Measurements from ENCODE around the gene TENT4B. TPM values are rescaled to one million over a fixed set of nuclear protein-coding genes. Genes with fewer than 3 reads are reported as not detected.

The TENT4B gene
- total RNA-seq, 1 donor from 2014 or later, result 9.6 TPM

DNA sequence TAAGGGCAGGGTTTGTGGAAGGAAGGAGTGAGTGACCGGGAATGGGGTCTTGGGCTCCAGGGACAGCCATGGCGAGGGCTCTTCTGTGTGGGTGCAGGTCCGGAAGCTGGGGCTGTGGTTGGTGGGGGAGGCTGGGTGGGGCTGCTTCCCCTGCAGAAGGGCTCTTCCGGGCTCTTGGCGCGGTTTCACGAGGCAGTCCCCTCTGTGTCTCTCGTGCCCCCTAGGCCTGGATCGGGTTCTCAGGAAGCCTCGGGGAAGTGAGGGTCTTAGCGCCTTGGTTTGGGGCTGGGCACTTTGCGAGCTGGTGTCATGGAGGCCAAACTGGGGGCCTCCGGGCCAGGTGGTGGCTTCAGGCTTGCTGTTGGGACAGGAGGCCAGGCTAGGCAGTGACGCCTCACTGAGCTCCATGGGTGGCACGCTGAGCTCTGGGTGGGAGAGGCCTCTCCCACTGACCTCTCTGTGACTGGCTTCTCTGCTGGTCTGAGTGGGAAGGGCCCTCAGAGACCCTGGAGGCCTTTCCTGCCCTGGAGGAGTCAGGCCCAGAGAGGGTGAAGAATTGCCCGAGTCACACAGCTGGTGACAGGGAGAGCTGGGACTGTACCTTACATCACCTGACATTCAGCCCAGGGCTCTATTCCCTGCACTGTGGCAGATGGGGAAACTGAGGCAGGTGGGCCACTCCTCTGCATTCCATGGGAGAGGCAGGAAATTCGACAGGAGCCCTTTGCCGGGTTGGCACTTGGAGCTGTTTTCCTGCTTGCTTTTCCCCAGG is 121.4 kb downstream of the TENT4B start:
- Mint-ChIP-seq H3K36me3 (ENCODE audit: unreplicated experiment) (peaks cover 2% of the 10 kb centered on the region), H3K9me3 (ENCODE audit: unreplicated experiment) (peaks cover 5% of the 10 kb centered on the region), H3K27me3 (ENCODE audit: unreplicated experiment) (no peaks in the 10 kb centered on the region), H3K4me1 (ENCODE audit: unreplicated experiment) (no peaks in the 10 kb centered on the region), H3K27ac (ENCODE audit: unreplicated experiment) (no peak overlapping the region), H3K4me3 (ENCODE audit: unreplicated experiment) (no peak overlapping the region)
- no peak for DNase-seq (ENCODE audit: extremely low spot score, unreplicated experiment)
- TF ChIP-seq CTCF (IDR thresholded peaks at IDR 0.05), result no peak

- Mint-ChIP-seq H3K4me1 (ENCODE audit: unreplicated experiment) (no peaks in the 10 kb centered on the region), H3K9me3 (ENCODE audit: unreplicated experiment) (peaks cover 5% of the 10 kb centered on the region), H3K27me3 (ENCODE audit: unreplicated experiment) (no peaks in the 10 kb centered on the region), H3K27ac (ENCODE audit: unreplicated experiment) (no peak overlapping the region), H3K36me3 (ENCODE audit: unreplicated experiment) (peaks cover 2% of the 10 kb centered on the region), H3K4me3 (ENCODE audit: unreplicated experiment) (no peak overlapping the region)
- no peak for TF ChIP-seq CTCF (IDR thresholded peaks at IDR 0.05)
- DNase-seq (ENCODE audit: extremely low spot score, unreplicated experiment), result no peak
Measured at GRCh38 chr16:50275098-50275415, 122.0 kb downstream of the TENT4B start.

DNA sequence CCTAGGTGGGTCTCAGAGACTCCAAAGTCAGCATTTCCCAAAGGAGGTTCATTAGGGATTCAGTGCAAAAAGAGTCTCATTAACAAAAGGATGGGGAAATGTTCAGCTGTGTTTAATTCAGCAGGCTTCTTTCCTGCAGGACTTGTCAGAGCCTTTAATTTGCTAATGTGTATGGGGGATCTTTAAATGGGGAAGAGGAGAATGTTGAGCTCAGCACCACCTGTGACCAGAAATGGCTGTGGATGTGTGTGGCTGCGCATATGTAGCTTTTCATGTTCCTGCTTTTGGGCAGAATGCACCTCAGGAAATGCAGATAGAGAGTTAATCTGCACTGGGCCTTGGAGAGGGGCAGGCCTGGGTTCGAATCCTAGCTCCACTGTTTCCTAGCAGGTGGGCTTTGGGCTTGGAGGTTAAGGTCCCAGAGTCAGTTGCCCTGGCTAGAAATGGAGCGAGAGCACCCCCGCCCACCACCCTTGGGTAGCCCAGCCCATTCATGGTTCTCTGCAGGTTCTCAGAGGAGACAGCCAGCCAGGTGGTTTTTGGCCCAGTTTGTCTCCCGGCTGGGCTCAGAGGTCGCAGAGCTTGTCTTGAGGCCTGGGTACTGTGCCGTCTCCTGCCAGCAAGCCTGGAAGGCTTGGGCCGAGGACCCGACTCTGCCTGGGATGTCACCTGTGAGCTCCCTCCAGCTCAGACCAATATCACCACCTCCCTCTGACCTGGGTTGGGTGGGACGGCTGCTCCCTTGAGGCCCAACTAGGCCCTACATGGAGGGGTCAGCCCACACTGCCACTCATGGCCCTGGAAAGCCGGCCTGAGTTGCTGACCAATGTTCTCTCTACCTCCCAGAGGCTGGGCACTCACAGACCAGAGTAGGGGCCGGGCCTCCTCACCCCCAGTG is 122.6 kb downstream of the TENT4B start:
- Mint-ChIP-seq H3K4me1 (ENCODE audit: unreplicated experiment) (no peaks in the 10 kb centered on the region), H3K27ac (ENCODE audit: unreplicated experiment) (no peak overlapping the region), H3K27me3 (ENCODE audit: unreplicated experiment) (peaks cover 3% of the 10 kb centered on the region), H3K9me3 (ENCODE audit: unreplicated experiment) (peaks cover 9% of the 10 kb centered on the region), H3K4me3 (ENCODE audit: unreplicated experiment) (no peak overlapping the region), H3K36me3 (ENCODE audit: unreplicated experiment) (peaks cover 5% of the 10 kb centered on the region)
- DNase-seq (ENCODE audit: extremely low spot score, unreplicated experiment), result no peak
- TF ChIP-seq CTCF (IDR thresholded peaks at IDR 0.05), result no peak

DNA sequence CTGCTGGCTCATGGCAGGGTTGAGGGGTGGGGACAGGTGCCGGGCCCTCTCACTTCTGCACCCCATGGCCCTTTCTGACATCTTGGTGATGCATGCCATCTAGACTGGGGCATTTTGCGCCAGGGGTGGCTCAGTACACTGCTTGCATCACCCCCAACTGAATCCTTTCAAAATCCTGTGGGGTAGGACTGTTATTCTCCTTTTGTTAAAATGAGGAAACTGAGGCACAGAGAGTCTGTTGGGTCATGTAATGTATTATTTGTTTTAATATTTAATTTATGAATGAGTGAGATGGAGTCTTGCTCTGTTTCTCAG is 123.2 kb downstream of the TENT4B start:
- Mint-ChIP-seq H3K27me3 (ENCODE audit: unreplicated experiment) (peaks cover 3% of the 10 kb centered on the region), H3K4me1 (ENCODE audit: unreplicated experiment) (no peaks in the 10 kb centered on the region), H3K27ac (ENCODE audit: unreplicated experiment) (no peak overlapping the region), H3K9me3 (ENCODE audit: unreplicated experiment) (peaks cover 9% of the 10 kb centered on the region), H3K36me3 (ENCODE audit: unreplicated experiment) (peaks cover 5% of the 10 kb centered on the region), H3K4me3 (ENCODE audit: unreplicated experiment) (no peak overlapping the region)
- DNase-seq (ENCODE audit: extremely low spot score, unreplicated experiment), result no peak
- TF ChIP-seq CTCF (IDR thresholded peaks at IDR 0.05), result no peak
